GM21526 (cell line): ENCODE measurements around the gene KLHL22.
"Not testable (repeated sequence)": the region's sequence is repeated elsewhere in the genome, so short reads cannot be mapped to it uniquely, and the experiment has no call there.

Source experiments
- ATAC-seq: cut with Tn5 transposase; IDR thresholded peaks from one replicate; pipeline ENCODE4 v1.9.1; 2021; ENCODE audit warnings: moderate library complexity; ENCODE audit not compliant: unreplicated experiment, low FRiP score

The KLHL22 gene

DNA sequence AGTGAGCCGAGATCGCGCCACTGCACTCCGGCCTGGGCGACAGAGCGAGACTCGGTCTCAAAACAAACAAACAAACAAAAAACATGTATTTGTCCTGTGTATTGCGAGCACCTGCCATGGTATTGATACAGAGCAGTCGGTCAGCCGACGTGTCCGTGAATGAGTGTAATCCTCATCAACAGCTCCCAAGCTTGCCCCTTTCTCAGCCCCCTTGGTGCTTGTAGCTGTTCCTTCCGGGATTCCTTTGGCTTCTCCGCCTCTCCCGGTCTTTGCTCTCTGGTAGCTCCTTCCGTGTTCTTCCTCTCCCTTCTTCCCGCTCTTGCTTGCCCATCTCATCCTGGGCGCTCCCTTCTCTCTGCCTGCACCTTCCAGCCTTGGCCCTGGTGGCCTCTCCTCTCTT, 90.7 kb downstream of the KLHL22 start:
- ATAC-seq, result no peak

DNA sequence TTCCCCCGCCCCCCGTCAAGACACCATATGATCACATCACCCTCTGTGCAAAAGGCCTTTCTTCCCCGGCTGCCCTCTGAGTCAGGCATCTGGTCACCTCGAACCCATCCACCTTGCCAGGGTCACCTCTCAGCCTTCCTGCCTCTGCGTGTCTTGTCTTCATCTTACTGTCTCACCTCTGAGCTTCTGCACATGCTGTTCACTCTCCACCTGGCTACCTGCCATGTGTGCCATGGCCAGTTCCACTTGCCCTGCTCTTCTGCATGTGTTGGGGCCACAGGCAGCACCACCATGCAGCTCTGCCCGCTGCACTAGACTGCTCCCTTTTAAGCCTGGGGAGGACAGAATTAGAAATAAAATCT, 91.8 kb downstream of the KLHL22 start:
- no peak for ATAC-seq

DNA sequence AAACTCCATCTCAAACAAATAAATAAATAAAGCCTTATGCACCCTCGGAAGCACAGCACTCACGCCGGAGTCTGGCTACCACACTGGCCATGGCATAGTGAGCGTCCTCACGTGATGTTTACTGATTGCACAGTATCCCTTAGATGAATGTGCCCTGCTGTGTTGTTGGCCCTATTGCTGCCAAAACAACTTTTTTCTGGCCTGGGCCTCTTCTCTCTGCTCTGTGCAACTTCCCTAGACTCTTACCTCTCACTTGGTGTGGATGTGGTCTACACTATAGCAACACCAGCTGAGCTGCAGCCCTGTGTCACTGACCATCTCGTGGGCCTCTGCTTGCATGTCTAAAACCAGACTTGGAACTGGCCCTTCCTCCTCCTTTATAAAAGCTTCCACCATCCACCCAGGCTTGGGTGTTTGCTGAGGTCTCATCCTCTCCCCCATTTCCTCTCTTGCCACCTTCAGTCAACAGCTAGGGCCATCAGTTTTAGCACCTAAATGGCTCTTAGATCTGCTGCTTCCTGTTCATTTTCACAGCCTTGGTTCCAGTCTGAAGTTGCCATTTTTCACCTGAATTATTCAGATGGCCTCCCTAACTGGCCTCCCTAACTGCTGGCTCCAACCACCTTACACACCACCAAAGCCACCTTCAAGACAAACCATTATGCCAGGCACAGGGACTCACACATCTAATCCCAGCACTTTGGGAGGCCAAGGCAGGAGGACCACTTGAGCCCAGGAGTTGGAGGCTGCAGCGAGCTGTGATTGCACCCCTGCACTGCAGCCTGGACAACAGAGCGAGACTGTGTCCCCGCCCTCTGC, 92.4 kb downstream of the KLHL22 start:
- no peak for ATAC-seq

DNA sequence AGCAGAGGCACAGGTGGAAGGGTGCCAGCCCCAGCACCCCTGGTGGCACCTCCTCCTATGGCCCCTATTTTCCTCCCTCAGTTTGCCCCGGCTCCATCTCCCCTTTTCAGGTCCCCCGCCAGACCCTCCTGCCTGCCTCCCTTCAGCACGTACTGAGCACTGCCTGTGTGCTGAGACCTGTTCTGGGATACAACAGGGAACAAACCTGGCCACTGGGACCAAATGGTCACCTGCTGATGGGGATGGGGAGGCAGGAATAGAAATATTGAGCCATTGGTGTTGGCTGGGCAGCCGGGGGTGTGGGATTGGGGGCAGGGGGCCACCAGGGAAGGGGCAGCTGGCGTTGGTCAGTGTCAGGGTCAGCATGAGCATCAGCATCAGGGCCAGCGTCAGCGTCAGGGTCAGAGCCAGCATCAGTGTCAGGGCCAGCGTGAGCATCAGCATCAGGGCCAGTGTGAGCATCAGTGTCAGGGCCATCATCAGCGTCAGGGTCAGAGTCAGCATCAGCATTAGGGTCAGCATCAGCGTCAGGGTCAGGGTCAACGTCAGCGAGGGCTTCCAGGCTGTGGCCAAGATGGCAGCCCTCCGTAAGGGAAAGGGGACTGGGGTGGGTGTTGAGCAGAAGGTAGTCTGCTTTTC, 94.1 kb downstream of the KLHL22 start:
- no peak for ATAC-seq

DNA sequence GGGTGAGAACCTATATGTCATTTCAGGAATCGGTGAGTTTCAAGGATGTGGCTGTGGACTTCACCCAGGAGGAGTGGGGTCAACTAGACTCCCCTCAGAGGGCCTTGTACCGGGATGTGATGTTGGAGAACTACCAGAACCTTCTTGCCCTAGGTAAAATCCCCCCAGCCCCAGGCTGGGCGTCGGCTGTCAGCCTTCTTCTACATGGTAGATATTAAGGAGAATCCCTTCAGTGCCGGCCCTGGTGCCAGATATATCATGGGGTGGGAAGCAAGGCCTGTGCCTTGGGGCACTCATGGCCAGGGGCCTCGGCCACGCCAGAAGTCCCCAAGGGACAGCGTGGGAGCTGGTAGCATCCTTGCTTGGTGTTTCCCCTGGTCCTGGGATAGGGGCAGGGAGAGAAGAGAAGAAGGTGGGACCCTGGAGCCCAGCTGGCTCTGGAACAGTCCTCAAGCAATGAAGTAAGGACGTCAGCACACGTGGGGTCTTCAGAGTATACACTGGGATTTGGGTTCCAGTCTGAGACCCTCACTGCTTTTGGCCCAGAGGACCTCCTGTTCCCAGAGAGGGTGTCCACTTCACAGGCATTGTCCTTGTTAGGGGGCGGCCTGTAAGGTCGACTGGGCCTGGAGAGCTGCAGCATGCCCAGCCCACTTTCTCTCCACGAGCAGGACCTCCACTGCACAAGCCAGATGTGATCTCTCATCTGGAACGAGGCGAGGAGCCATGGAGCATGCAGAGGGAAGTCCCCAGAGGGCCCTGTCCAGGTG, 94.8 kb downstream of the KLHL22 start:
- no peak for ATAC-seq

DNA sequence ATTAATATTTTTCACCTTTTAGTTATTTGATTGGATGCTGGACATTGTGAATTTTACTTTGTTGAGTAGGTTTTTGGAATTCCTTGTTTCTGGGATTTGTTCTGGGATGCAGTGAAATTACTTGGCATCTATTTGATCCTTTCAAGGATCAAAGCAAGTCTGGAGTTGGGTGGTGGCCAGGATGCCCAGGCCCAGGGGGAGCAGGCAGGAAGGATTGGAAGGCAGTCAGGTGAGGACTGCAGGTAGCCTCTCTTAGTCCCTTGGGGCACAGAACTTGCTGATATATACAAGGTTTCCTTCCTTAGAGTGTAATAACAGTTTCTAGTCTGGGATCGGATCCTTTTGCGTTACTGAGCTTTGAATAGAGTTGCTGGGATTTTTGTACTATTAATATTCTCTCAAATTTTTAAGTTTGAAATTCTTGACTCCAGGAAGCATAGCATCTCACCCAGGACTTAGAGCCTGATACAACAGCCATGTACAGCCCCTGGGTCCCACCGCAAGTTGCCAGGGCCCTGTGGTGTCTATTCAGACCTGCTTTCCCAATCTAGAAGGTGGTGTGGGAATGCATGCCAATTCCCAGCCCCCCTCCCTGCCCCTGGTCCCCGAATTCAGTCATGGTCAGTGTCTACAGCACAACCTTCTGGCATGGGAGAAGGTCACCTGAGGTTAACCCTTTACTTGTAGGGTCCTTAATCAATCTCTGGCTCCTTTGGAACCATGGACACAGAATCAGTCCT, 95.6 kb downstream of the KLHL22 start:
- no peak for ATAC-seq

DNA sequence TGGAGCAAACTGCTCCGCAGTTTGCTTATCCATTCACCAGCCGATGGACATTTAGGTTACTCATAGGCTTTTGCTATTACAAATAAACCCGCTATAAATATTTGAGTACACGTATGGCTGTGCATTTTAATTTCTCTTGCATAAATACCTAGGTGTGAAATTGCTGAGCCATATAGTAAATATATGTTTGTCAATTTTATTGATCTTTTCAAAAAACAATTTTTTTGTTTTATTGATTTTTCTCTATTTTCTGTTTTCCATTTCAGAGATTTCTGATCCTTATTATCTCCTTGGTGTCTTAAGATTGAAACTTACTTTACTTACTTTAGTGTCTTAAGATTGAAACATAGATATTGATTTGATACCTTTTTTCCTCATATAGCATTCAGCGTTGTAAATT, 97.2 kb downstream of the KLHL22 start:
- no peak for ATAC-seq

DNA sequence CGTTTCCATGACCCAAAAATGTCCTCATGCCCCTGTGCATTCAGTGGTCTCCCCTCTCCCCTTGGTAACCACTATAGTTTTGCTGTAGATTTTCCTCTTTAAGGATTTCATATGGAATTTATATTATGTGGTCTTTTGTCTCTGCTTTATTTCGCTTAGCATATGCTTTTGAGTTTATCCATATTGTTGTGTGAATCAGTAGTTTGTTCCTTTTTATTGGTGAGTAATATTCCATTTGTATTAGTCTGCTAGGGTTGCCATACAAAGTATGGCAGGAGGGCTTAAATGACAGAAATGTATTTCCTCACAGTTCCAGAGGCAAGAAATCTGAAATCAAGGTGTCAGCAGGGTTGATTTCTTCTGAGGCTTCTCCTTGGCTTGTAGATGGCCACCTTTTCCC, 98.1 kb downstream of the KLHL22 start:
- ATAC-seq, result no peak

DNA sequence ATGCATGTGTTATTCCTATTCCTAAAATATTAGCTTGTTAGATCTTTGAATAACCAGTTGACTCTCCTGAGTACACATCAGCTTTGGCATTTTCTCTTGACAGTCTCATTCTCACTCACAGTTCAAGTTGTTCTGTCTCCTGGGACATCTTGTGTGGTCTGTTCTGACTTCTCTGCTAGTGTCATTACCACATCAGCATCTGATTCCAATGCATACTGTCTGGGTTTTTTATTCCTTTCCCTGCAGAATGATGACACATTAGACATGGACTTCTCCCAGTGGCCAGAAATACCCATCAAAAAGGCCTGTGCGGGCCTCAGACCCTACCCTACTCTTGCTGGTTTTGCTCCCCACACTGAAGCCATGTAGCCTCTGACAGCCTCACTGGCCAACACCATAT, 99.0 kb downstream of the KLHL22 start:
- ATAC-seq, result no peak

DNA sequence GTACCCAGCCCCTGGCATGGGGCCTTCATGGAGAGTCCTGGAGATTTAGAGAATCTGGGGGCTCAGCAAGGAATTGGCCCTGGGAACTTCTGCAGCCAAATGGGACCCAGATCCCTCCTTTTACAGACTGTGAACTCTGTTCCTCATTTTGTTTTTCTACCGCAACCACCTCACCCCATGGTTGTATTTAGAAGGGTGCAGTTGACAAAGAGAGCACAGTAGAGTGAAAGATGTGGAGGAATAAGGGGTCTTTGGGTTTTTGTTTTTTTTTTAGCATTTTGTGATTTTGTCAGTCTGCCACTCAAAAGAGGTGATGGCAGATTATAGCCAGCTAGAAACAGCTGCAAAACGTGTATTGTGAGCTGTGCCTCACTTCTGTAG, 99.7 kb downstream of the KLHL22 start:
- no peak for ATAC-seq

DNA sequence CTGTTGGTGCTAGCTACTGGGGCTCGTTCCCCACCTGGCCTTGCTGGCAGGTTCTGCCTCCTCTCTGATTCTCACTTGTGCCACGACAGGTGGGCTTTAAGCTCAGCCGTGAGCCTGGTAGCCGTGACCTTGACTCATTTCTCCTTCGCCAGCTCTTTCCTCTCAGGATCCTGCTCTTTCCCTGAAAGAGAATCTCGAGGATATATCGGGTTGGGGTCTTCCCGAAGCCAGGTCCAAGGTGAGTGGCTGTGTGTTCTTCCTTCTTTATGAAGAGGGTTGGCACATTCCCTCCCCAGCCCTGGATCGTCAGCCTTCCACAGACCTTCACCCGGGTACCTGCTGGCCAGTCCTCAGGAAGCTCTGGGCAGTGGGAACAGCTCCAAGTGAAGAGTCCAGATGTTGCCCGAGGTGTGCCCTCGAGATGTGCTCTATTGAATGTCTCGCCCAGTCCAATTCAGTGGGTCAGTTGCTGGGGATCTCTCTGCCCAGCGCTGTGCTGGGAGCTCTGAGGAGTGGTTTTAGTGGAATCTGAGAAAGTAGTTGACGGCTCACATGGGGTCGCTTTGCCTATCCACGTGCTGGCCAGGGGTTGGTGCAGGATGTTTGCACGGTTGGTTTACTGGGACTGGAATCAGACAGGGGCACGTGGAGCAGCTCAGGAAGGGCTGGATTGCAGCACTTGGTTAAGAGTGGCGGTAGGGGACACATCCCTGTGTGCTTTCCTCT, 100.3 kb downstream of the KLHL22 start:
- ATAC-seq, result no peak

DNA sequence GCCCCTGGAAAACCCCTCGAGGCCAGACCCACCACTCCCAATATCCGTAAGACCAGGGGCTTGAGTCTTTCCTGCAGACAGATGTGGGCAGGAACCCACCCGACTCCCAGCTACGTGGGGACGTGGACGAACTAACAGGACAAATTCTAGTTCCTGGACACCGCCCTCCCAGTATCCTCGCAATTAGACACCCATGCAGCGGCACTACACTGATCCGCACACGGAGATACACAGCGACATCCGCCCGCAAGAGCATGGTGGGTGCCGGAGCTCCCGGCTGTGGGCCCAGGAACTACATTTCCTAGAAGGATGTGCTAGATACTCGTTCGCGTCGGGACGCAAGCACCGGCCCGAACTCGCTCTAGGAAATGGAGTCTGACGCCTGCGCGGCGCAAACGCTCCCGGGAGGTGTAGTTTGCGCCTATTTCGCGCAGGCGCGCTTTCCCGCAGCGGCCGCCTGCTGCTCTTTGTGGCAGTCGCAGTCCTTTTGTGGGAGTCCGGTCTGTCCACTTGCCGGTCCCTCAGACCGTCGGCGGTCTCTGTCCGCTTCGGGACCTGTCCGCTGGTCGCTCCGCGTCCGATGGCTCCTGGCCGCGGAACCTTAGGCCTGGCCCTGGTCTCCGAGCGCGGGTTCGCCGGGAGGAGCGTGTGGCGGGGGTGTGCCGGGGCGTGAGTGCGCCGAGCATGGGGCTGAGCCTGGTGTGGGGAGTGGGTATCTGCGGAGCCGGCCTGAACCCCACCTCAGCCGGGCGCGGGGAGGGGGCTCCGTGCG, 101.7 kb downstream of the KLHL22 start, which contains the start of gene ZNF74:
ZNF74 (plus strand) TSS at position 447 of the 772 bp plus-strand sequence. CDS start 478 bp downstream, outside the sequence.
- peak; percentile 67 for ATAC-seq

DNA sequence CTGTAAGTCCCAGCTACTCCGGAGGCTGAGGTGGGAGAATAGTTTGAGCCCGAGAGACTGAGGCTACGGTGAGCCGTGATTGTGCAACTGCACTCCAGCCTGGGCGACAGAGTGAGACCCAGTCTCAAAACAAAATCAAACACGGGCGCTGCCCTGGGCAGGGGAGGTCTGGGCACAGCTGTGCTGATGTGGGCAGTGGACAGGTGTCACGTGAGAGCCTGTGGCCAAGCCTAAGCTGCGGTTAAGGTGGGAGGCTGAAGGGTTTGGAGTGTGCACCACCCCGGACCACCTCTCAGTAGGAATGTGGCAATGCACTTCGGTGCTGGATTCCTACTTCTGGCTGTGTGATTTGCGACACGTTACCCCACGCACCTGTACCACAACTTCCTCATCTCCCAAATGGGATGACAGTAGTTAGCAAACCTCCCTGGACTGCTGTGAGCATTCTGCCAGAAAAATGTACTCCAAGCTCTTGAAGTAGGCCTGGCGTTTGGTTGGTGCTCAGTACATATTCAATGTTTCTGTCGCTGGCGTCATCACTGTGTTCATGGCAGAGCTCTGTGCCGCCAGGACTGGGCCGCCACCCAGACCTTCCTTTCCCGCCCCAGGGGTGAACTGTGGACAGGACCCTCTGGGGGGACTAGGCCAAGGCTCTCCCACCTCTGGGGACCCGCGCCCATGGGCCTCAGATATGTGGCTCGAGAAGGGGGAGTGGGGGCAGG, 102.5 kb downstream of the KLHL22 start:
- no peak for ATAC-seq

DNA sequence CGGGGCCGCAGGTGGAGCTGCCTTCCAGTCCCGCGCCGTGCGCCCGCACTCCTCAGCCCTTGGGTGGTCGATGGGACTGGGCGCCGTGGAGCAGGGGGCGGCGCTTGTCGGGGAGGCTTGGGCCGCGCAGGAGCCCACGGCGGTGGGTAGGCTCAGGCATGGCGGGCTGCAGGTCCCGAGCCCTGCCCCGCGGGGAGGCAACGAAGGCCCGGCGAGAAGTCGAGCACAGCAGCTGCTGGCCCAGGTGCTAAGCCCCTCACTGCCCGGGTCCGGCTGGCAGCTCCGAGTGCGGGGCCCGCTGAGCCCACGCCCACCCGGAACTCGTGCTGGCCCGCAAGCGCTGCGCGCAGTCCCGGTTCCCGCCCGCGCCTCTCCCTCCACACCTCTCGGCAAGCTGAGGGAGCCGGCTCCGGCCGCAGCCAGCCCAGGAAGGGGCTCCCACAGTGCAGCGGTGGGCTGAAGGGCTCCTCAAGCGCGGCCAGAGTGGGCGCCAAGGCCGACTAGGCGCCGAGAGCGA, 103.2 kb downstream of the KLHL22 start:
- ATAC-seq, result not testable (repeated sequence)
